DND-41 (cell line): ENCODE data around the gene CD37.

Experiments used
- ATAC-seq: fragments of 200-7000 bp; cut with Tn5 transposase; 3 replicates; pipeline ENCODE4 v1.9.1; 2021; ENCODE audit warnings: low read depth; ENCODE audit not compliant: insufficient read depth
- DNase-seq: peaks from one replicate; pipeline ENCODE4 v3.0.0-alpha.2; 2020
- H2AFZ ChIP-seq: 2 replicates; pipeline ENCODE4 v1.6.0; 2012; ENCODE audit warnings: low read depth, low read length
- H3K27ac ChIP-seq: 2 replicates; pipeline ENCODE4 v1.5.1; 2012; ENCODE audit warnings: low read length, inconsistent platforms
- H3K27me3 ChIP-seq: fragments of 200-600 bp; sonication (generic); 2 replicates; pipeline ENCODE4 v1.6.0; 2012; ENCODE audit warnings: low read length, mild to moderate bottlenecking, inconsistent platforms; ENCODE audit not compliant: insufficient read depth, poor library complexity
- H3K36me3 ChIP-seq: 2 replicates; pipeline ENCODE4 v1.5.1; 2012; ENCODE audit warnings: low read length, inconsistent platforms; ENCODE audit not compliant: insufficient read depth
- H3K4me1 ChIP-seq: 2 replicates; pipeline ENCODE4 v1.5.1; 2012; ENCODE audit warnings: mild to moderate bottlenecking, low read length; ENCODE audit not compliant: insufficient read depth
- H3K4me2 ChIP-seq: 2 replicates; pipeline ENCODE4 v1.6.0; 2012; ENCODE audit warnings: mild to moderate bottlenecking, moderate library complexity, low read length, inconsistent platforms; ENCODE audit not compliant: insufficient read depth
- H3K4me3 ChIP-seq, 2 experiments: fragments of 200-600 bp in 1 of 2; shearing (Covaris generic) in 1 of 2; 2 replicates each; pipeline ENCODE4 v1.5.1; 2012 to 2016; ENCODE audit warnings: inconsistent platforms in 2 of 2, low read length in 2 of 2, mild to moderate bottlenecking in 2 of 2, low read depth in 1 of 2, moderate library complexity in 1 of 2
- H3K79me2 ChIP-seq: 2 replicates; pipeline ENCODE4 v1.6.0; 2012; ENCODE audit warnings: low read length, inconsistent platforms; ENCODE audit not compliant: insufficient read depth
- H3K9ac ChIP-seq: 2 replicates; pipeline ENCODE4 v1.6.0; 2012; ENCODE audit warnings: low read depth, mild to moderate bottlenecking, inconsistent platforms, low read length, moderate library complexity
- H3K9me3 ChIP-seq: 2 replicates; pipeline ENCODE4 v1.5.1; 2012; ENCODE audit warnings: low read length, moderate library complexity, mild to moderate bottlenecking, inconsistent platforms; ENCODE audit not compliant: insufficient read depth, severe bottlenecking
- H4K20me1 ChIP-seq: 2 replicates; pipeline ENCODE4 v1.6.0; 2012; ENCODE audit warnings: low read length; ENCODE audit not compliant: insufficient read depth
- CTCF ChIP-seq: IDR thresholded peaks from 2 replicates; pipeline ENCODE4 v1.5.1; 2012; ENCODE audit warnings: borderline replicate concordance, low read length, moderate library complexity, mild to moderate bottlenecking; ENCODE audit not compliant: poor library complexity, severe bottlenecking; ENCODE audit errors: extremely low read depth
- EZH2 ChIP-seq: IDR thresholded peaks from 3 replicates; pipeline ENCODE4 v1.6.1; 2012; ENCODE audit warnings: borderline replicate concordance, low read depth, mild to moderate bottlenecking, moderate library complexity, low read length, inconsistent platforms; ENCODE audit not compliant: severe bottlenecking

The CD37 gene

DNA sequence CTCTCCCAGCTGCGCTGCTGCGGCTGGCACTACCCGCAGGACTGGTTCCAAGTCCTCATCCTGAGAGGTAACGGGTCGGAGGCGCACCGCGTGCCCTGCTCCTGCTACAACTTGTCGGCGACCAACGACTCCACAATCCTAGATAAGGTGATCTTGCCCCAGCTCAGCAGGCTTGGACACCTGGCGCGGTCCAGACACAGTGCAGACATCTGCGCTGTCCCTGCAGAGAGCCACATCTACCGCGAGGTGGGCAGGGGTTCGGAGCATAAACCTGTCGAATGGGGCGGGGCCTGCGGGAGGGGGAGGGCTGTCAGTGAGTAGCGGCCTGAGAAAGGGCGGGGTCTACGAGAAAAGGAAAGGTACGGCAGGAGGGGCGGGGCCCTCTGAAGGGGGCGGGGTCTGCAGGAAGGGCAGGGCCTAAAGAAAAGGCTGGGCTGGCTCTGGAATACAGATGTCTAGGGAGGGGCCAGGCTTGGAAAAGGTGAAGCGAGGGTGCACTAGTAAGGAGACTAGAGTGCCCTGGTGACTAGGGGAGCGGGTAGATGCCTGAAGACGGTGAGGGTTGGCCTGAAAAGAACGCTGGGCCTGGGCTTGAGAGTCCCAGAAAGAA lies 3.6 kb downstream of the CD37 start:
- Histone ChIP-seq H3K4me2 (no peak overlapping the region), H4K20me1 (no peaks in the 10 kb centered on the region), H3K9me3 (no peaks in the 10 kb centered on the region), H3K4me1 (peaks cover 2% of the 10 kb centered on the region), H3K27me3 (no peaks in the 10 kb centered on the region), H3K9ac (no peak overlapping the region), H3K4me3 (no peak overlapping the region), H3K79me2 (no peaks in the 10 kb centered on the region), H3K36me3 (no peaks in the 10 kb centered on the region), H3K27ac (no peak overlapping the region), H2AFZ (no peak overlapping the region)
- ATAC-seq (no peak), DNase-seq (no peak)
- TF ChIP-seq CTCF = no peak
- no peak for TF ChIP-seq EZH2

DNA sequence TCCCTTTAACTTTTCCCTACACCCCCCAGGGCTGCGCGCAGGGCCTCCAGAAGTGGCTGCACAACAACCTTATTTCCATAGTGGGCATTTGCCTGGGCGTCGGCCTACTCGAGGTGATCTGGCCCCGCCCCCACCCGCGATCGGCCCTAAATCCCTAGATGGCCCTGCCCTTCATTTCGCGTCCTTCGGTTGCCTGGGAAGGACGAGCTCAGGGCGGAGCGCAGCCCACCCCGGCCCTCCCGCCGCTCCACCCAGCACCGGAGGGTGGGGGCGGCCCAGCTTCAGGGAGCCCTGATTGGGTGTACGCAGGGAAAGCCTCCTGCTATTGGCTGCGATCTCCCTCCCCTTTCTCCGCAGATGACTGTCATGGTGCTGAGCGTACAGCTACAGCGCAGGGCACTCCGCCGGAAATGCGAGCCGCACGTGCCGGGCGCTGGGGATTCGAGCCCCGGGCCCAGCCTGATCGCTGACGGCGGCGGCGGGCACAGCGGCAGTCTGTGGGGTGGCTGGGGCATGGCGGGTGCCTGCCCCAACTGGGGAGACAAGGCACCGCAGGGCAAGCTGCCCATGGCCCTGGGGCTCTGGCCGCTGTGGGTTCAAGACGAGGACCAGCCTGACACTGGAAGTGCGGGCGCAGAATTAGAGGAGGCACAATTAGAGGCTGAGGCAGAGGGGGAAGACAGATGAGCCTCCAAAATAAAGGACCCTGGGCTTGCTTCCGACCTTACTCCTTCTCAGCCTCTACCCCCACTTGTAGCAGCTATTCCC lies 4.3 kb downstream of the CD37 start:
- Histone ChIP-seq H3K9me3 (no peaks in the 10 kb centered on the region), H3K27ac (no peak overlapping the region), H3K4me2 (no peak overlapping the region), H2AFZ (no peak overlapping the region), H3K79me2 (no peaks in the 10 kb centered on the region), H3K27me3 (no peaks in the 10 kb centered on the region), H3K4me3 (no peak overlapping the region), H3K4me1 (no peaks in the 10 kb centered on the region), H3K9ac (no peak overlapping the region), H4K20me1 (no peaks in the 10 kb centered on the region), H3K36me3 (no peaks in the 10 kb centered on the region)
- TF ChIP-seq EZH2 (no peak), CTCF (no peak)
- ATAC-seq (no peak), DNase-seq (no peak)

GRCh38 chr19:49340069-49340864 lies 5.1 kb downstream of the CD37 start:
- no peak overlapping the region for H3K4me3 ChIP-seq
- H3K27me3 ChIP-seq = no peaks in the 10 kb centered on the region
- no peaks in the 10 kb centered on the region for H4K20me1 ChIP-seq
- H3K4me1 ChIP-seq = no peaks in the 10 kb centered on the region
- no peak overlapping the region for H3K27ac ChIP-seq
- no peak overlapping the region for H2AFZ ChIP-seq
- DNase-seq = peak; percentile 57
- no peak for TF ChIP-seq EZH2
- no peak for TF ChIP-seq CTCF
- H3K79me2 ChIP-seq = no peaks in the 10 kb centered on the region
- peak; percentile 47; the same call in 1 of the 3 replicates for ATAC-seq
- no peak overlapping the region for H3K9ac ChIP-seq
- H3K4me2 ChIP-seq = no peak overlapping the region
- no peaks in the 10 kb centered on the region for H3K9me3 ChIP-seq
- H3K36me3 ChIP-seq = no peaks in the 10 kb centered on the region
